HG03575 (cell line): ENCODE measurements around the gene USP33.
"Not testable (repeated sequence)": the region's sequence is repeated elsewhere in the genome, so short reads cannot be mapped to it uniquely, and the experiment has no call there.

Experiments used
- ATAC-seq: cut with Tn5 transposase; IDR thresholded peaks from one replicate; pipeline ENCODE4 v1.9.1; 2021; ENCODE audit not compliant: unreplicated experiment, insufficient number of reproducible peaks, low FRiP score; ENCODE audit errors: extremely low read depth

The USP33 gene

DNA sequence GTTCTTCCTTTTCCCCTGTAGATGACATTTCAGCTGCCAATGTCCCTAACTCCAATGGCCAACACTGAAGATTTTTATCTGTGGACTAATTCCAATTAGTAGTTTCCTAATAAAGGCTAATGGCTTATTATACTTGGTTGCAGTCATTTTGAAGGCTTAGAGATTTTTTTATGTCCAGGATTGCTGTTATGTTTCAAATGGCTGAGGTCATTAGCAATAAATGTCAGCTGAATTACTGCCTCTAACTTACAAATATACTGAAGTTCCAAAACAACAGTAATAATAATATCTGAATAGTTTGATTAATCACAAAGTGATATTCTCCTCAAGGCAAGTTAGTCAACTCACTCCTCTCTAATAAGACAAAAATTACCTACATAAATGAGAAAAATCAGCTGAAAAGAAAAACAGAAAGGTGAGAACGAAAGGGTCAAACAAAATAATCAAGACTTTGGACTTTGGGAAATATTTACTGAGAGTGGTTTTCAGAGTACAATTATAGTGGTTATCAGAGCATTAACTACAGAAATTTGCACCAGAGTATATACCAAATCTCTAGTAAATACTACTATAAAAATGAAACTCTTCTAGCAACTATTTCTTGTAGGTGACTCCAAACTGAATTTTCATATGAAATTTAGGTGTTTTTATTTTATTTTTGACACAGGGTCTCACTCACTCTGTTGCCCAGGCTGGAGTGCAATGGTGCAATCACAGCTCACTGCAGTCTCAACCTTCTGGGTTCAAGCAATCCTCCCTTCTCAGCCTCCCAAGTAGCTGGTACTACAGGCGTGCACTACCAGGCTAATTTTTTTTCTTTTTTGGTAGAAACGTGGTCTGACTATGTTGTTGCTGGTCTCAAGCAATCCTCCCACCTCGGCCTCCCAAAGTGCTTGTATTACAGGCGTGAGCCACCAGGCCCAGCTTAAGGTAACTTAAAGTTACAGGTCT lies 80.7 kb downstream of the USP33 start:
- no peak for ATAC-seq

DNA sequence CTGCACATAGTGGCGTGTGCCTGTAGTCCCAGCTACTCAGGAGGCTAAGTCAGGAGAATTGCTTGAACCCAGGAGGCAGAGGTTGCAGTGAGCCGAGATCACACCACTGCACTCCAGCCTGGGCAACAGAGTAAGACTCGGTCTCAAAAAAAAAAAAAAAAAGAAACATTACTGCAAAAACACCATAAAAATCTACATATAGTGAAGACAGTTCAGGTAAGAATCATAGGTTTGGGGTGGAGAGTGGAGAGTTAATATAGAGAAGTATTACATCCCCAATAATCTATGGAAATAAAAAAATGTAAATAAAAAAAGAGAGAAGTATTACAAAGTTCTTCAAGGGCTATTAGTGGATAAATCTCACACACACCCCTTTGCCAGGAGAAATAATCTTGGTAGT lies 84.8 kb downstream of the USP33 start:
- not testable (repeated sequence) for ATAC-seq

DNA sequence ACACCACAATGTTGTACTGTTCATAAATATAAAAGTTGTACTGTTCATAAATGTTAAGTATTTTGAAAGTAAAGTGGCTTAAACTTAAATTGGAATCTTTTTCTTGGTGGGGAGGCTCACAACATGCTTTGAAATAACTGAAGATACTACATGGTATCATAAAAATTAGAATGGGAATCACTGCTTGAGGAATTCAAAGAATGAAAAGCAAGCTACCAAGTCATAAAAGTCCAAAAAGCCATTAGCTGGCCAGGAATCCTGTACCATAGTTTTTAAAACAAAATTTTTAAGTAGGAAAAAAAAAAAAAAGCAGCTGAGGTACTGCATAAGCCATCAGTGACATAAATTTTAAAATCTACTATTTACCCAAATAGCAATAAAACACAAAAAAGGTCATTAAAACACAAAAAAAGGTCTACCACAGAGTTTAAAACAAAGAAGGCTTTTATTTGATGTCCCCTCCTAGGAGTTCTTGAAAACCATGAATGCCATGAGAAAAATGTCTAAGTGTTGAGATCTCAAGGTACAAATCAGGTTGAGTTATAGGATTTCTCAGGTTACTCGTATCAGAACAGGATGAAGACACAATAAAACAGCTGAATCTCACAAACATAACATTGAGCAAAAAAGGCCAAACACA lies 85.8 kb downstream of the USP33 start:
- ATAC-seq: no peak

DNA sequence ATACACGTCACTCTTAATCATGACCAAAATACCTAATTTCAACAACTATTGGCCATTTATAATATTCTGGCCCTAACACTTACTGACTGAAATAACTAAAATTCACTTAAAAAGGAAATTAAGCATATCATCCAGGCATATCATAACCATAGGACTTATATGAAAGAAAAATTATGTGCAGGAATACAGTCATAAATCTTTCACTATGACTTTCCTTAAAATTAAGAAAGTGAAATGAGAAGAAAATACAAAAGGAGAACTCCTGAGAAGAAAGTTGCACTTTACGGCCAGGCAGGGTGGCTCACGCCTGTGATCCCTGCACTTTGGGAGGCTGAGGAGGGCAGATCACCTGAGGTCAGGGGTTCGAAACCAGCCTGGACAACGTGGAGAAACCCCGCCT lies 86.6 kb downstream of the USP33 start:
- no peak for ATAC-seq

DNA sequence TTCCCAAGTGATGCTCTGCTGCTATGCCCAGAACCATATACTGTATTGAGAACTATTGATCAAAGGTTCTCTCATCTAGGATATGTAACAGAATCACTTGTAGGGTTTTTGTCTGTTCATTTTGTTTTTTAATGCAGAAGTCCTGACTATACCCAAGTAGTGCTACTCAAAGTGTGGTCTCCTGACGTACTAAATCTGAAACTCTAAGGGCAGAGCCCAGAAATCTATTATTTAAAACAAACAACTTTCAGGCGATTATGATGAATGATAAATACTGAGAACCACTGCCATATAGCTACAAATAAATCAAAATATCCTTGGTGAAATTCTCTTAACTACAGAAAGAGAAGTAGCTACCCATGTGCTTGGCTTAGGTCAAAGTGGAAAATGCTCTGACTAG lies 87.3 kb downstream of the USP33 start:
- no peak for ATAC-seq

DNA sequence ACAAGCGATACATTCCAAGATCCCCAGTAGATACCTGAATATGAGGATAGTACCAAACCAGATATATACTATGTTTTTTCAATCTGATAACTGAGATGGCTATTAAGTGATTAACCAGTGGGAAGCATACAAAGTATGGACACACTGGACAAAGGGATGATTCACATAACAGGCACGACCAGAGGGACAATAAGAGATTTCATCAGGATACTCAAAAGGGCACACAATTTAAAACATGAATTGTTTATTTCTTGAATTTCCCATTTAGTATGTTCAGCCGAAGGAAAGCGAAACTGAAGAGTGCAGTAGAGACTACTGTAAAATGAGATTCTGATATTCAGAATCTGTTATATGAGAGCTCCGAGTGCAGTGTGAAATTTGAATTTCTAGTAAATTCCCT lies 87.8 kb downstream of the USP33 start:
- ATAC-seq: no peak

DNA sequence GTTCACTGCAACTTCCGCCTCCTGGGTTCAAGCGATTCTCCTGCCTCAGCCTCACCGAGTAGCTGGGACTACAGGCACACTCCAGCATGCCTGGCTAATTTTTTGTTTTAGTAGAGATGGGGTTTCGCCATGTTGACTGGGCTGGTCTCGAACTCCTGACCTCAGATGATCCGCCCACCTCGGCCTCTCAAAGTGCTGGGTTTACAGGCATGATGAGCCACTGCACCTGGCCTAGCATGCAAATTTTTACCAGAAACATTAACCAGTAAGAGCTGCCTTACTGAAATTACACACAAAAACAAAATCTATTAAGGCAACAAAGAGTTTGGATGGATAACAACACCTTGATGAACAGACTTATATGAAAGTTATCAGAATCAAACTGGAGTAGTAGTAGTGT lies 89.3 kb downstream of the USP33 start:
- ATAC-seq: no peak

DNA sequence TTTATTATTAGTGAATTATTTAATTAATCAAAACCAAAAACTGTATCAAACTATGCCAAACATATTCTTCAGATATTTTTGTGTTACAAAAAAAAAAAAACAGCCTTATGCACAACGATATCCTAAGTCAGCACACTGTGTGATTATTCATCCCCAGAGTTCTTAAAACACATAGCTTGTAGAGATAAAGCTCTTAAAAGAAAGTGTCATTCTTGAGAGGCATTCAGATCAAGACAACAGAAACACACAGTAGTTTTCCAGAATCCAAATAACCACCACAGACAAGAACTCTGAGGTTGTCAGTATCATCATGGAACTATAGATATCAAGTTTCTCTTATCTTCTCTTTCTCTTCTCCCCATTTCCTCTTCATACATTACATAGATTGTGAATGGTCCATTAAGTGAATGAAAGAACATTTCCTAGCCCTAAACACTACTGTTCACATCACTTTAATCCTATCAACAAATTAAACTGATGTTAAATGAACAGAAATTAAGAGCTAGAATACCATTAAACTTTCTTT lies 90.7 kb downstream of the USP33 start:
- no peak for ATAC-seq

DNA sequence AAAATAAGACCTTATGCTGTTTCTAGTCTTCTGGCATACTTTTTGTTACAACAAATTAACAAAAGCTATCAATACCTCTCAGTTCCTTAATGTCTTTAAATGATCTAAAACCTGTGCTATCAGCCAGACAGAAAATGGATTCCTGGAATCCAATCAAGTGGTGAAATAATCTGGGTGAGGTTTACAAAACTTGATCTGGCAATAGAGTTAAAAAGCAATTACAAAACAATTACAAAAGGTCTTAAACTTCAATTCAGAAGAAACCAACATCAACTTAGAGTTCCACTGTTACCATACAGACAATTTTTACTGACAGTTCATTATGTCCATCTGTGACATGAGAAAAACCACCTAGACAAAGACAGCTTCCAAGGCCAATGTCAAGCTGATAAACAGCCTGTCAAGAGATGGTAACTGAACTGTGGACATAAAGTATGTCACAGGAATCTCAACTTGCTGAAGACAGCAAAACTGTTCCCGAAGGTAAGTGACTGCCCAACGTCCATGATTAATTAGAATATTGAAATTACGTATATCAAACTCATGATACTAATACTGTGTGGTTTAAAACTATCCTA lies 94.6 kb downstream of the USP33 start:
- no peak for ATAC-seq

DNA sequence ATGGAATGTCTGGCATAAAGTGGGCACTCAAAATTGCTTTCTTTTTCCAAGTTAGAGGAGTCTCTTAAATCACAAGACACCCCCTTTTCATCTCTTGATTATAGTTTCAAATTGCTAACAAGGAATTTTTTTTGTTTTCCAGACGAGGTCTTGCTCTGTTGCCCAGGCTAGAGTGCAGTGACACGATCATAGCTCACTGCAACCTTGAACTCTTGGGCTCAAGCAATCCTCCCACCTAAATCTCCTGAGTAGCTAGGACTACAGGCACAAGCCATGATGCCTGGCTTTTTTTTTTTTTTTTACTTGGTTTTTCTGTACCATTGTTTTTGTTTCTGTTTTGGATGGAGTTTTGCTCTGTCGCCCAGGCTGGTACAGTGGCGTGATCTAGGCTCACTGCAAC lies 98.0 kb downstream of the USP33 start:
- ATAC-seq: no peak

DNA sequence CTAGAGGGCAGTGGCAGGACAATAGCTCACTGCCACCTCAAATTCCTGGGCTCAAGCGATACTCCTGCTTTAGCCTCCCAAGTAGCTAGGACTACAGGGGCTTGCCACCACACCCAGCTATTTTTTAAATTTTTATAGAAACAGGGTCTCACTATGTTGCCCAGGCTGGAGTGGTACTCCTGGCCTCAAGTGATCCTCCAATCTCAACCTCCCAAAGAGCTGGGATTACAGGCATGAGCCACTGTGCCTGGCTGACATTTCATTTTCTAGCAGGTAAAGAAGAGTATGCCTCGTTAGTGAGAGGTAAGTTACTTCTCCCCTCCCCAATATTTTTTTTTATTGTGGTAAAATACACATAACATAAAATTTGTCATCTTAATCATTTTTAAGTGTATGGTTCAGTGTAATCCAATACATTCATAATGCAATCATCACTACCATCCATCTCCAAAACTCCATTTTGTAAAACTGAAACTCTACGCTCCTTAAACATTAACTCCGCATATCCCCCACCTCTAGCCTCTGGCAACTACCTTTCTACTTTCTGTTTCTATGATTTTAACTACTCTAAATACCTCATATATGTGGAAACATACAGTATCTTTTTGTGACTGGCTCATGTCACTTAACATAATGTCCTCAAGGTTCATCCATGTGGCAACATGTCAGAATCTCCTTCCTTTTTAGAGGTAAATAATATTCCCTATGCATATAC lies 99.6 kb downstream of the USP33 start:
- no peak for ATAC-seq

DNA sequence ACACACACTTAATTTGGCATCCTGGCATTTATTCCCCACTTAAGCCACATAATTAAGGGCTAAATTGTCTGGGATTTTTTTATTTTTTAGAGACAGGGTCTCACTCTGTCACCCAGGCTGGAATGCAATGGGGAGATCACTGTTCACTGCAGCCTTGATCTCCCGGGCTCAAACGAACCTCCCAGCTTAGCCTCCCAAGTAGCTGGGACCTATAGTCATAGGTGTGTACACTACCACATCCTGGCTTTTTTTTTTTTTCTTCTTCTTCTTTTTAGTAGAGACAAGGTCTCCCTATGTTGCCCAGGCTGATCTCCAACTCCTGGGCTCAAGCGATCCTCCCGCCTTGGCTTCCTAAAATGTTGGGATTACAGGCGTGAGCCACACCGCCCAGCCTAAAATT lies 101.4 kb downstream of the USP33 start:
- no peak for ATAC-seq

DNA sequence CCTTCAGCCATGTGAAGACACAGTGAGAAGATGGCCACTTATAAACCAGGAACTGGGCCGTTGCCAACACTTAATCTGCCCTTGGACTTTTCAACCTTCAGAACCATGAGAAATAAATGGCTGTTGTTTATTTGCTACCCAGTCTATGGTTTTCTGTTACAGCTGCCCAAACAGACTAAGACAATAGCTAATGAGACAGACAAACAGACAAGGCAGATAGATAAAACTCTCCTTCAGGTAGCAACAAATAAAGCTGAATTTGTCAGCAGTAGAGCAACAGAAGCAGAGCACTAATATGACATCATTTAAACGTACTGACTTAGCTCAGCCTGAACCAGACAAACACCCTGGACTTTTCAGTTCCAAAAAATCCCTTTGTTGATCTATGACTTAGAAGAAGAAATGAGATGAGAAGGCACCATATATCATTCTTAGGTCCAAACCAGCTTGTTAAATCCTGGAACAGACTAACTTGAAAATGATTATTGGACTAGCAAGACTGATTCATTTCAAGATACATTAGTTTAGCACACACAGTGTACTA lies 104.1 kb downstream of the USP33 start:
- no peak for ATAC-seq

DNA sequence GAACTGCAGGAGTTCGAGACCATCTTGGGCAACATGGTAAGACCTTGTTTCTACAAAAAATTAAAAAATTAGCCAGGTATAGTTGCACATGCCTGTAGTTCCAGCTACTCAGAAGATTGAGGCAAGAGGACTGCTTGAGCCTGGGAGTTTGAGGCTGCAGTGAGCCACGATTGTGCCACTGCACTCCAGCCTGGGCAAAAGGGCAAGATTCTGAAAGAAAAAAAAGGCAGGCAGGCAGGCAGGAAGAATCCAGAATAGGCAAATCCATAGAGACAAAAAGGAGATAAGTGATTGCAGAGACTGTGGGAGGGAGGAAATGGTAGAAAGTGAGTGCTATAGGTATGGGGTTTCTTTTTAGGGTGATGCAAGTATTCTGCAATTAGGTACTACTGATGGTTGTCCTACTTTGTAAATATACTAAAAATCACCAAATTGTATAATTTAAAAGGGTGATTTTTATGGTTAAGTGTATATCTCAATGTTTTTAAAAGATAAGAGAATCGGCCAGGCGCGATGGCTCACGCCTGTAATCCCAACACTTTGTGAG lies 106.6 kb downstream of the USP33 start:
- no peak for ATAC-seq

DNA sequence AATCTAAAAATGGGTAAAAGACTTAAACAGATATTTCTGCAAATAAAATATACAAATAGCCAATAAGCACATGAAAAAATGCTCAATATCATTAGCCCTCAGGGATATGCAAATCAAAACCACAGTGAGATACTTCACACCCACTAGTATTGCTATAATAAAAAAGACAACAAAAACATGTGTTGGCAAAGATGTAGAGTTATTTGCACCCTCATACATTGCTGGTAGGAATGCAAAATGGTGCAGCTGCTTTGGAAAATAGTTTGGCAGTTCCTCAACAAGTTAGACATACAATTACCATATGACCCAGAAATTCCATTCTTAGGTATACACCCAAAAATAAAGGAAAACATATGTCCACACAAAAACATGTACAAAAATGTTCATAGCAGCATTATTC lies 107.4 kb downstream of the USP33 start:
- no peak for ATAC-seq

DNA sequence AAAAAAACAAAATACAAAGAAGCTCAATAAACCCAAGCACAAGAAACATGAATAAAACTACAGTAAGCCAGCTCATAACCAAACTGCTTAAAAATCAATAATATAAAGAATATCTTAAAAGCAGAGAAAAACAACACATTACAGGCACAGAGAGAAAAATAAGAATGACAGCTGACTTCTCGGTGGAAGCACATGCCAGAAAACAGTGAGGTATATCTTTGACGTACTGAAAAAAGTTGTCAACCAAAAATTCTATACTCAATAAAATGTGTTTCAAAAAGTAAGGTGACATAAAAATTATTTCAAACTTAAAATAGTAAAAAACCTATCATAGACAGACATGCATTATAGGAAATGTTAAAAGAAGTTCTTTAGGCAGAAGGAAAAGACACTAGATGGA lies 110.5 kb downstream of the USP33 start:
- ATAC-seq: no peak

DNA sequence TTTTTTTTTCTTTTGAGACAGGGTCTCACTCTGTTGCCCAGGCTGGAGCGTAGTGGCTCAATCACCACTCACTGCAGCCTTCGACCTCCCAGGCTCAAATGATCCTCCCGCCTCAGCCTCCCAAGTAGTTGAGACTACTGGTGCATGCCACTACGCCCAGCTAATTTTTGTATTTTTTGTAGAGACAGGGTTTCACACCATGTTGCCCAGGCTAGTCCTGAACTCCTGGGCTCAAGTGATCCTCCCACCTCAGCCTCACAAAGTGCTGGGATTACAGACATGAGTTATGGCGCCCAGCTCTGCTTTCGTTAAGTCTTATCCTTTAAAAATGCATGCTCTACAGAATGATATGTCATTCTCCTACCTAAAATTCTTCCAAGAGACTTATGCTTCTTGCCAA lies 113.4 kb downstream of the USP33 start:
- ATAC-seq: not testable (repeated sequence)
